ENCODE data around the gene CRX.

GRCh38 chr19:47801270-47801669, 20.5 kb upstream of the CRX start:
- no peak for TF ChIP-seq CTCF (IDR thresholded peaks at IDR 0.05)
- TF ChIP-seq POLR2A (IDR thresholded peaks at IDR 0.05) = no peak
